GM08714 (cell line): Measurements from ENCODE around the gene MVD.
"Not testable (repeated sequence)": the region's sequence is repeated elsewhere in the genome, so short reads cannot be mapped to it uniquely, and the experiment has no call there.

Experiments
- H3K4me3 ChIP-seq: fragments of 200-500 bp; sonication (Bioruptor generic); 2 replicates; pipeline ENCODE4 v1.5.1; 2014; ENCODE audit warnings: mild to moderate bottlenecking, low read length, inconsistent platforms
- ZNF274 ChIP-seq: IDR thresholded peaks from 2 replicates; pipeline ENCODE4 v1.6.1; 2012; ENCODE audit warnings: mild to moderate bottlenecking, low read depth, low read length

The MVD gene

DNA sequence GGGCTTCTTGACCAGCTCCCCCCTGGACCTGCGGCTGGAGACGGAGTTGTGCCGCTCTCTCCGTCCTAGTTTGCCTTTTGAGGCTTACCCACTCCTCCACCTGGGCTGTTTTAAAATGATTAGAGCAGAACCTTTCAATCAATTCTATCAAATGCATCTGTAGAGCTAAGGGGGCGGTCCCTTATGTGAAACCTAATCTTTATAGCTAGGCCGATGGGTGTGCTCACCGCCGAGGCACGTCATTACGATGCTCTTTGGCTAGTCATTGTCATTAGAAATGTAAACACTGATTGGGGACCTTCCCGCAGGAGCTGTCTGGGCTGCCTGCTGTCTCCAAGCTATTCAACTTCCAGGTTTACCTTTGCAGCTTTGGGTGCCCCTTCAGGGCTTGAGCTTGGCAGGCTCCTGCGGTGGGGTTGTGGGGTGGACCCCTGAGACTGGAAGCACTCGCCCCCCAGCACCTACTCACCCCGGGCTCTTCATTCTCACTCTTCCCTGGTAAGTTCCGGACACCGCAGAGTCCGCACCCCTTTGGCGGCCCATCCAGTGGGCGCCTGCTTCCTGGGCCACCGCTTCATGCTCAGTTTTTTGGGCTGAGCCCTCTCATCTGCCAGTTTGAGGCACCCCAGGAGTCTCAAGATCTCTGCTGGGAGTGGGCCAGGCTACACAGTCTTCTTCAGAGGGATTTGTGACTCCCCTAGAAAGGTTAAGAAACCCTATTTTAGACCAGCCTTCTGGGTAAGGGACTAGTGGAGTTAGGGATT lies 45.4 kb downstream of the MVD start:
- no peak for TF ChIP-seq ZNF274
- no peak overlapping the region for H3K4me3 ChIP-seq

DNA sequence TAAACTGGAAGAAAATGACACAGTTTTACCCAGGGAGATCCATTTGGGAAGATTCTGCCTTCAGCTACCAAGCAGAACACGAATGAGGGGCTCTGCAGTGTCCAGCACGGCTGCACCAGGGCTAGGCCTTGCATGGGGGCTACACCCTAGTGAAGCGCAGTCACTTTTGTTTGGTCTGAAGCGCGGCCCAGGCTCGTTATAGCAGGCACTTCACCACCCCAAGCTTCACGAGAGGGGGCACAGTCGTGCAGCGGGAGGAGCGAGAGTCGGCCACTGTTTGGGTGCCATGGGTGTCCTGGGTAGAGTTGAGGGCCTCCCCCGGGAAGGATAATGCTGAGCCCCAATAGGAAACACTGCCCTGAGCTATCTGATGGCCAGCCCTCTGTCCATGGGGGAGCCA lies 46.2 kb downstream of the MVD start:
- no peak overlapping the region for H3K4me3 ChIP-seq
- no peak for TF ChIP-seq ZNF274

DNA sequence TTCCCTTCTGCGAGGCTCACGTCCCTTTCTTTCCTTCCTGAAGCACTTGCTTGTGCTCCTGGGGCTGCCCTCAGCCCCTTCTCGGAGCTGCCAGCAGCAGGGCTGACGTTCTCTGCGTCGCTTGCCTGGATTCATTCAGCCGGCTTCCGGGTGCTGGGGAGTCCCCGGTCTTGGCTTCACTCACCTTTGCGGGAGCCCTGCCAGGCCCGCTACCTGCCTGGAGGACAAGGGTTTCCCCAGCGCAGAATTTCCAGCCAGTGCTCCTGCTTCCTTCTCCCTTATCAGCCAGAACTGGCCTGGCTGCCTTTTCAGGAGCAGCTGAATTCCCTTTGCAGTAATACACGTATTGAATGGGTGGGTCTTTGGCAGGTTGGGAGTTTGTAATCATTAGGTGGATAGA lies 46.6 kb downstream of the MVD start:
- no peak for TF ChIP-seq ZNF274

DNA sequence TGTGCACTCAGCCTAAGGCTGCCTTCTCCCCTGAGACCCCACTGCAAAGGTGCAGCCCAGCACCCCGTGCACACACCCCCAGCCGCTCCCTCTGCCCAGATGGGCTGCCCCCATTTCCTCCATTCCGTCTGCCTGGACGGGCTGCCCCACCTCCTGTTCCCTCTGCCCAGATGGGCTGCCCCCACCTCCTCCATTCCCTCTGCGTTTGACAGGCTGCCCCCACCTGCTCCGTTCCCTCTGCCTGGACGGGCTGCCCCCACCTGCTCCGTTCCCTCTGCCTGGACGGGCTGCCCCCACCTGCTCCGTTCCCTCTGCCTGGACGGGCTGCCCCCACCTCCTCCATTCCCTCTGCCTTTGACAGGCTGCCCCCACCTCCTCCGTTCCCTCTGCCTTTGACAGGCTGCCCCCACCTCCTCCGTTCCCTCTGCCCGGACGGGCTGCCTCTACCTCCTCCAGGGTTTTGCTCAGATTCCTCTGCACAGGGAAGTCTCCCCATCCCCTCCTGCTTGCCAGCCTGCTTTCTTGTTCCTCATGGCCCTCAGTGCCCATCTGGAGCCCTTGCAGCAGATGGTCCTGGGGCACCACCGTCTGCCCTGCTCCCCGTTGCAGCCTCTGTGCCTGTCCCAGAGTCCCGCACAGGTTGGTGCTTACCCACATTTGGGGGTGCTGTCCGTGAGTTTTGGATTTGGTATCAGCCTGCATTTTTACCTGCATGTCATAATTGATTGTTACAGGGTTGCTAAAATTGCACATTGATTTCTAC lies 47.9 kb downstream of the MVD start:
- no peak overlapping the region for H3K4me3 ChIP-seq
- TF ChIP-seq ZNF274, result no peak

More for the DNA sequence above, 46.6 kb downstream of the MVD start:
- H3K4me3 ChIP-seq, result no peak overlapping the region

DNA sequence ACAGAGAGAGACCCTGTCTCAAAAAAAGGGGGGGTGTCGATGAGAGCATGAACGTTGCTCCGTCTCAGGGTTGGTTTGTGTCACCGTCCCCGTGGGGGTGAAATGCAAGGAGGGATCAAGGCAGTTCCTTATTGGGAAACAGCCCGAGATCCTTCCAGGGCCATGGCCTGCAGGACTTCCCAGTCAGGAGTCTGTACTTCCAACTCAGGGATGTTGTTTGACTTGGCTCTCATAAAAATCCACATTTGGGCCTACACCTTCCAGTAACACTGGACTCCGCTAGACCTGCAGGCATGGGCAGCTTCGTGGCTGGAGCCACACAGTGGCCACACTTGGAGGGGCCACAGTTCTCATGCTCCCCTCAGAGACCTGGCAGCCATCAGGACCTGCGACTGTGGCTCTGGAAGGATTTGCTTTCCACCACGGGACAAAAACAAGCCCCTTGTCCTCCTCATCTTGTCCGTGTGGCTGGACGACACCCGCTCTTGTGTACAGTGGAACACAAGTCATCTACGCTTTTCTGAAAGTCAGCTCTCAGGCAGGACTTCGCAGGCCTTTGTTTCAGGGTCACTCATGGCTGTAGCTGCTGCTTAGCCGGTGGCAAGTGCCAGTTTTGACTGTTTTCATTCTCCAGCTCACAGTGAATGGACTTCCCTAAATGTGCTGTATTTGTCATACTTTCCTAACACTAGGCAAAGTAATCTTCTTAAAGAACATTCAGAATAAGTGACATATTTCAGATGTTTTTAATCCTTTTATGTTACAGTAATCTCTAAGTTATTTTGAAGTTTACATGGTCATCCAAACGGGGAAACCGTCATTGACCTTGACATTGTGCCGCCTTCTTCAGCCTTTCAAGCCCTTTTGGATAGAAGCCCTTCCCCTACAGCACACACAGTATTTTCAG lies 48.7 kb downstream of the MVD start:
- TF ChIP-seq ZNF274, result no peak
- H3K4me3 ChIP-seq, result no peak overlapping the region

DNA sequence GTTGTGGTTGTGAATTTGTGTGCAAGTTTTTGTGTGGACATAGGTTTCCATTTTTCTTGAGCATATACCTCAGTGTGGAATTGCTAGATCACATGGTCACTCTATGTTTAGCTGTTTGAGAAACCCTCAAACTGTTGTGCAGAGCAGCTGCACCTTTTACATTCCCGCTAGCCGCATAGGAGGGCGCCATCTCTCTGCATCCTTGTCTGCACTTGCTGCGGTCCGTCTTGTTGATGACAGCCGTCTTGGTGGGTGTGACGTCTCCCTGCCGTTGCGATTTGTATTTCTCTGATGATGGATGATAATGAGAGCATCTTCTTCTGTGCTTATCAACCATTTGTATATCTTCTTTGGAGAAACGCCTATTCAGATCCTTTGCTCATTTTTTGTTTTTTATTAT lies 49.6 kb downstream of the MVD start:
- H3K4me3 ChIP-seq, result no peak overlapping the region
- TF ChIP-seq ZNF274, result no peak

DNA sequence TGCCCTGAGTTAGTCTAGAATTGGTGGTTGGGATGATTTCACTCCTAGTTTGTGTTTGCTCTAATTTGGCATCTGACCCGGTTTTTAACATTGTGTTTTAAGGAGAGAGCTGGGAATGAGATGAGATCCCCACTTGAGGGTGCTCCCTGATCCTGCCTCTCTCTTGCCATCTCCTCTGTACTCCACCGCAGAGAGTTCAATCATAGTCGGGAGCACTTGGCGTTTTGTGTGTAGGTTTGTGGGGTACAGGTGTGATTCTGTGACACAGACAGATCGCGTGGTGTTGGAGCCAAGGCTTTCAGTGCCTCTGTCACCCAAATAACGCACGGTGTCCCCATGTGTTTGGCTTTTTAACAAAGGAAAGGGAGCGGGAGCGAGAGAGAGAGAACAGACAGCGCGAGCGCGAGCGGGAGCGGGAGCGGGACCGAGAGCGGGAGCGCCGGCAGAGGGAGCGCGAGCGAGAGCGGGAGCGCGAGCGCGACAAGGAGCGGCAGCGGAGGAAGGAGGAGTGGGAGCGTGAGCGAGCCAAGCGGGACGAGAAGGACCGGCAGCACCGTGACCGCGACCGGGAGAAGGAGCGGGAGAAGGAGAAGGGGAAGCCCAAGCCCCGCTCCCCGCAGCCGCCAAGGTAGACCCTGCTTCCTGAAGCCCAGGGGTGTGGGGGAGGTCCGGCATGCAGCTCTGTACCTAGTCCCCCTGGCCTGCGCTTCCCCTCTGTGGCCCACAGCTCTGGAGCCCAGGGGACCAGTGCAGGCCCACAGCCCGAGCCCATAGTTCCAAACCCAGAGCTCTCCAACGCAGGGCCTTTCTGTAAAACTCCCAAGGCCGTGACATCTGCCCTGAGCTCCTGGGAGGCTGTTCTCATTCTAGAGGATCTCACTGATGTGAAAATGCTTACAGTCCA lies 51.7 kb downstream of the MVD start:
- H3K4me3 ChIP-seq, result no peak overlapping the region

DNA sequence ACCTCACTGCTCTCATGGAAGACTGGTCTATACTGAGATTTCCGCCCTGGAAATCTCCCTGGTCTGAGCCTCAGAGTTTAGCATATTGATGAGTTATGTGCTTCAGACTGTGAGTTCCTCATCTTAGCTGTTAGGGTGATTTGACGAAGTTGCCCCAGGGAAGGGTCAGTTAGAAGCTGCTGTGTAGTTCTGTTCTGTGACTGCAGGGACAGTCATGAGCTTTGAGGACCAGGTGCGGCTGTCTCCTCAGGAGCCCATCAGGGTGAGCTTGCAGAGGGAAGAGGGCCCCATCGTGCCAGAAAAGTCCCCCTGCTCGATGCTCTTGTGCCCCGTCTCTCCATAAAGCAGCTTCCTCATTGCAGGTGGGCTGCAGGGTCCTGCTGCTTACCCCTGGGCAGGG lies 52.8 kb downstream of the MVD start:
- H3K4me3 ChIP-seq, result no peak overlapping the region
- TF ChIP-seq ZNF274, result no peak

More for the DNA sequence above, 51.7 kb downstream of the MVD start:
- no peak for TF ChIP-seq ZNF274

DNA sequence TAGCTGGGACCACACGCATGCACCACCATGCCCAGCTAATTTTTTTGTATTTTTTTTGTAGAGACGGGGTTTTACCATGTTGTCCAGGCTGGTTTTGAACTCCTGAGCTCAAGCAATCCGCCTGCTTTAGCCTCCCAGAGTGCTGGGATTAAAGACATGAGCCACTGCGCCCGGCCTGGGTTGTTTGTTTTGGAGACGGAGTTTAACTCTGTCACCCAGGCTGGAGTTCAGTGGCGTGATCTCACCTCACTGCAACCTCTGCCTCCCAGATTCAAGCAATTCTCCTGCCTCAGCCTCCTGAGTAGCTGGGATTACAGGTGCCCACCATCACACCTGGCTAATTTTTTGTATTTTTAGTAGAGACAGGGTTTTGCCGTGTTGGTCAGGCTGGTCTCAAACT lies 53.5 kb downstream of the MVD start:
- H3K4me3 ChIP-seq, result not testable (repeated sequence)

DNA sequence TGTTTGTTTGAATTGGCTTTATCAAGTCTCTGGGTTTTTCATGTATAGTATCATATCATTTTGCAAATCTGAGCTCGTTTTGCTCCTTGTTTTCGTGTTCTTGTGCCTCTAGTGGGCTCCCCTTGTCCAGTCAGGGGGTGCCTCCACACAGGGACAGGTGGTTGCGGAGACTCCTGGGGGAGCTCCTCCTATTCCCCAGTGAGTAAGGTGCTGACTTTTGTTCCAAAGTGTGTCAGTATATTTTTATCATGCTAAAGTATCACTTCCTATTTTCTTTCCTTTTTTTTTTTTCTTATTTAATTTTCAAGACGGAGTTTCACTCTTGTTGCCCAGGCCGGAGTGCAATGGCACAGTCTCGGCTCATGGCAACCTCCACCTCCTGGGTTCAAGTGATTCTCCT lies 54.8 kb downstream of the MVD start:
- no peak for TF ChIP-seq ZNF274
- H3K4me3 ChIP-seq, result no peak overlapping the region

DNA sequence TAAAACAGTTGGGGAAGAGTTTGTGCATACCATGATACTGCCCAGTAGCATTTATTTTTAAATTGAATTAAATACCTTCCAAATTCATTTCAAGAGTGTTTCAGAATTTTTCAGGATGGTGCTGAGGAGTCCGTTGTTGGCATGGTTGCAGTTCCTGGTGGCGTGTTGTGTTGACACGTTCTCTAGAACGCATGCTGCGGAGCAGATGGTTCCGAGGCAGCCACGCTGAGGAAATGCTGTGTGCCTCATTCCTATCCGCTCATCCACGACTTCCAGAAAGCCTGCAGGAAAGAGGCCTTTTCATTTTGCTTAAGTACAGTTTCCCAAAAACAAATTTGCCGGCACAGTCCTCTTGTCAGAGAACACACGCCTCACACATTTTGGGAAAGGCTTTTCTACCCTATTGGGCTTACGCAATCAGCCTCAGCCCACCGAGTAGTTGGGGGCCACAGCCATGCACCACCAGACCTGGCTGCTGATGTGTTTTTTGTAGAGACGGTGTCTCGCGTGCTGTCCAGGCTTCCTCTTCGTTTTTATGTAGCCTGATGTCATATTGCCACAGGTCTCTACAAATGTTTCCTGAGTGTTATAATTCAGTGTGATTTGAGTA lies 56.6 kb downstream of the MVD start:
- TF ChIP-seq ZNF274, result no peak
- no peak overlapping the region for H3K4me3 ChIP-seq

DNA sequence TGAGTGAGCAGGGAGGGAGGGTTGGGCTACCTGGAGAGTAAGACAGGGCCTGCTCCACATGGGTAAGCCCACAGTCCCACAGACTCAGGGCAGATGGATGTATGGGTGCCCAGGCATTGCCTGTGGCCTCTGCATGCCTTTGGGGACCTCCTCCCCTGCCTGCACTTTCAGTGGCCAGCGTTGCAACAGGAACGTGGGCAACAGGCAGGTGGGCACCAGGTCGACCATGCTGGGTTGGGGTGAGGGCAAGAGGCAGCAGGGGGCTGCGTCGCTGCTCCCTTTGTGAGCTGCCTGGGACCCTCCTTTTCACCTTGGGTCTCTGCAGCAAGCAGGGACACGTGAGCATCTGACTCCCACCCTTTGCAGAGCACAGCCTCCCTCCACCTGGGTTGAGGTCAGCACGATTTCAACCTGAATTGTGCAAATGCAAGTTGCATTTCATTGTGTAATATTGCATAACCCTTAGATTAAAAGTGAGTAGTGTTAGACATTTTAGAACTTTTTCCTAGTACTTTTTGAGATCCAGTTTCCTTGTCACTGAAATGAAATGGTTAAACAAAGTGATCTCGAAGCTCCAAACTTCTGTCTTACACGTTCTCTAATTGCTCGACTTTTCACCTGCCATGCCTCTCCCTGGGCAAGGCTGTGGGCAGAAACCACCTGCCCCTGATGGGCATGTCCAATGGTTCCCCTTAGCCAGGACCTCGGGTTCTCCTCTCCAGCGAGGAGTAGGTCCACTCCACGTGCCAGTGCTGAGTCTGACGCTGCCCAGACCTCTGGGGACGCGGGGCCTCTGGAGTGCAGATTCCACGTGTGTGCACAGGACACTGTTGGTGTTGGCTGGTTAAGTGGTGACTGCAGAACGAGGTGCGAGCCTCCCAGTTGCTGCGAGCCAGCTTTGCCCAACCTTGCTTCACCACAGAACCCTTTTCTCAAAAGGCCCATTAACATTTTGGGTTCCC lies 57.4 kb downstream of the MVD start:
- TF ChIP-seq ZNF274, result no peak

DNA sequence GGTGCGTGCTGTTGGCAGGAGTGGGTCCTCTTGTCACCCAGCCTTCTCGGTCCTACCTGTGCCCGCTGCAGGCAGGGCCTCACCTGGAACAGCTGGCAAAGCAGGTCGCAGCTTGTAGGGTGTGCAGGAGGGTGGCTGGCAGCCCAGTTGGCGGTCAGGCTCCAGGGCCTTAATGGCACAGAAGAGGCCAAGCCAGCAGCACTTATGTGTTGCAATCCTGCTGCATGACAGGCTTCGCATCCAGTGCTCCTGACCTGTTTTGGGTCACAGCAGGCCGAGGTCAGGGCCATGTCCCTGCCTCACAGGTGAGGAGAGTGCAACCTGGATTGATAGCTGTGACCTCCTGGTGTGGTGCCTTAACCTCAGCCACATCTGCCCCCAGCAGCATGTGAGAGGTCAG lies 60.8 kb downstream of the MVD start:
- no peak overlapping the region for H3K4me3 ChIP-seq
- TF ChIP-seq ZNF274, result no peak

More for the DNA sequence above, 57.4 kb downstream of the MVD start:
- H3K4me3 ChIP-seq, result no peak overlapping the region
